MM.1S (cell line): ENCODE measurements around the gene OSTN.

Source experiments
- CTCF ChIP-seq: fragments of 300-600 bp; sonication (generic); IDR thresholded peaks from 2 replicates; pipeline ENCODE4 v1.5.1; 2016; ENCODE audit warnings: antibody characterized with exemption, low read length, mixed read lengths
- EZH2 ChIP-seq: fragments of 300-600 bp; sonication (generic); optimal IDR thresholded peaks from 2 replicates; pipeline ENCODE3; 2017; ENCODE audit warnings: low read depth, mild to moderate bottlenecking, antibody characterized with exemption, low read length, mixed read lengths
- EZH2phosphoT487 ChIP-seq: fragments of 300-600 bp; sonication (generic); IDR thresholded peaks from 2 replicates; pipeline ENCODE4 v1.6.1; 2018; ENCODE audit warnings: antibody characterized with exemption, low read length

GRCh38 chr3:191220908-191221307 lies 21.9 kb downstream of the OSTN start:
- TF ChIP-seq CTCF (no peak), EZH2 (no peak), EZH2phosphoT487 (no peak)
